ENCODE measurements around the gene SLC7A1.

Gene SLC7A1

DNA sequence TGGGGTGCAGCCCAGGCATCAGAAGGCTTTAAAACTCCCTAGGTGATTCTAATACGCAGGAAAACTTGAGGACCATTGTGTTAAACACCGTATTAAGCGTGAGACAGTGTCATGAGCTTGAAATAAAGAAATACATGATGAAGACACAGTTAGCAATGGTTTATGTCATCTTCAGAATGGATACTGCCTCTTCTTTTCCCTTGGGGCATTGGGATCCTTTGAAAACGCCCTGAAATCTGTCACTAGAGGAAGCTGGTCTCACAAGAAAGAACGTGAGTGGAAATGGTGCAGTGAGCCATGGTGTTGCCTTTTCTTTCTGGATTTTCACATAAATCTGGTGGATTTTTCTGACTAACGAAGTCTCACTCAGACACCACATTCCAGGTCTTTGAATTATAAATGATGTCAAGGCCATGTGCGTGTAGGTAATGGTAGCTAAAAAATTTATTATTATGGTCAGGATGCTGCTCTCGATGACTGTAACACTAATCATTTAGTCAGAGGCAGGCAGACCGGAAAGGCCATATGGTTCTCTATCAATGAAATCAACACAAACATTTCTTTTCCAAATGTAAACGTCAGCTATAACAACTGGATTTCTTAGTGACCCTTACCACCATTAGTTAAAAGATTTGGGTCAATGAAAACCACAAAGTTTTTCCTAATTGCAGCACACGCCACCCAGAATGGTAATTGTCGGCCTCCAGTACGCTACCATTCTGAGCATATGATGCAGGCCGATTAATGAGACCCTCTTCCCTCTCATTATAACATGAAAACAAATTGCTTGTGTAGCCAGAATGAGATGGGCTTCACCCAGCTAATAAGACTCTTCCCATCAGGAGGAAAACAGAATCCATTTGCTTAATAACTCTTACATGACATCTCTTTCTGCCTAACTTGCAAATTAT lies 105.6 kb downstream of the SLC7A1 start:
- DNase-seq (ENCODE audit: low read depth) = no peak

DNA sequence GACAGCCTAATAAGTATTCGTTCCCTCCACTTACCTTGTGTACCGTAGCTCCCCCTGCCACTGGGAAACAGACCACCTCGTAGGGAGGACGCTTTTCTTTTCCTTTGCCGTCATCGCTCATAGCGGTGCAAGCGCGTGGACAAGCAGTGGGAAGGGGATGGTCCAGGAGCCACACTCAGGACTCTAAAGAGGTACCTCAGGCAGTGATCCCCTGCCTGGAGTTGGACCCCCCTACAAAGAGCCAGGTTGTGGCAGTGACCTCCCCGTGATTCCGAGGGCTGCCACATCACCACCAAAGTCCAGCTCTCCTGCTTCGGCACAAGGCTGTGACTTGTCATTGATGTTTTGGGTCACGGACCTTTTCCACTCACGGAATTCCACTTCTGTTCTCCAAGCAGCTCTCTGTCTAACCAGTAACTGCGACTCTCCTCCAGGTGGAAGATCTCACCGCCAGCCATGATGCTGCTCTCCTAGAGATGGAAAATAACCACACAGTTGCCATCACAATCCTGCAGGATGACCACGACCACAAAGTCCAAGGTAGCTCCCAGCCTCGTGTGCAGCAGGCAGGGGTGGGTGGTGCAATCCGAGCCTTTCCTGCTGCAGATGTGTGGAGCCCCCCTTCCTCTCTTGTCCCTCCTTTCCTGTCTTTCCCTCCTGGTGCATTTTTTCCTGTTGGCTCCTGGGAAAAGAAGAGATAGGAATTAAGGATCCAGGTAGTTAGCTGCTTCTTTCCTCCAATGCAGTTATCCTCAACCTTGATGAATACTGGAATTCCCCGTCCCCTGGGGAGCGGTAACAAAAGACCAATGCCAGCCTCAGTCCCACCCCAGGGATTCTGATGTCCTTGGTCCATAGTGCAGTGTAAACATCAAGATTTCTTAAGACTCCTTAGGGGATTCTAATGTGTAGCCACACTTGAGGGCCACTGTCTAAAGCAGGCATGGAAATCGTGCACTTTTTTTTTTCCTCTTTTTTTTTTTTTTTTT lies 107.7 kb downstream of the SLC7A1 start:
- no peak for DNase-seq (ENCODE audit: low read depth)

DNA sequence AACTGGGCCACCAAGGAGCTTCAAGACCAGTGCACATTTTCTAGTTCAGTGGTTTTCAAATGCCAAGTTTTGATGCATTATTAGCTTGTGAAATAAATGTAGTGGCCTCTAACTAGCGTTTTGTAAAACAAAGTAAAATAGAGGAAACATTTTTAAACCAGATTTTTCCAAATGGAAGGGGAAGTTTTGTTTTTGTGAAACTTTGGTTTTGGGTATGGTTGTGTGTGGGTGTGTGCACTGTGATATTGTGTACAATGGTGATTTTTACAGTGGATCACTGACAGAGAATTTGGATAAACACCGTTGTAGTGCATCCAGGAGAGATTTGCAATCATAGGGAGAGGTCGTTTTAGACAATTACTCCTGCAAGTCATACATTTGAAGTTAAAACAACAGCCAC lies 108.9 kb downstream of the SLC7A1 start:
- no peak for DNase-seq (ENCODE audit: low read depth)

DNA sequence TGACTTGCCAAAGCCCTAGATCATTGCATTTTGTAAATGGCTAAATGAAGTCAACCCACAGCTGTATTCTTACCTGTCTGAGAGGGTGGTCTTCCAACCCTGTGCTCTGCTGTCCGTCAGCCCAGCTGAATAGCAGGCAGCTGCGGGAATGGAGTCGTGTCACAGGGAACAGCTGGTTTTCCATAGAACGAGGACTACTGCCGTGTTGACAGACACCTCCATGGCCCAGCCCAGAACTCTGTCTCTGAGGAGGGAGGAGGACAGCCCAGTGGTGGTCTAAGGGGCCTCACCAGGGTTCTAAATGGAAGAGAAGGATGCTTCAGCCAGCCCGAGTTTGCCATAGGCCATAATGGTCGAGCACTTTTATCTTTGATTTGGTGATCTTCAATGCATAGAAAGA lies 110.7 kb downstream of the SLC7A1 start:
- DNase-seq (ENCODE audit: low read depth) = no peak

DNA sequence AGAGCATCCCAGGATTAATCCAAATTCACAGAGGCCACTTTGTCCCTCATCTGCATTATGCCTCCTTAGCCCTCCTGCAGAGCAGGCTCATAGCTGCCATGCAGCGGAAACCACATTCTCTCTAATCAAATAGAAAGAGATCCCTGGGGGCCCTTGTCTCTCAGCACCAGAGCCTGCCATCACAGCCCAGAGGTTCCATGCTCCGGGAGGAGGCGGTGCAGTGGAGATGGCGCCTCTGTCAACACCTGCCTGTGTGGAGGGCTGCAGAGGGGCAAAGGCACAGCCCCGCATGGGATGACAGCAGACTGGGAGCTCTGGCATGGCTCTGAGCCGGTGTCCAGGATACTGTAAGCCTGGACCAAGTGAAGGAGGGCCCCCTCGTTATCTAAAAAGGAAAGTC lies 111.3 kb downstream of the SLC7A1 start:
- DNase-seq (ENCODE audit: low read depth) = no peak

DNA sequence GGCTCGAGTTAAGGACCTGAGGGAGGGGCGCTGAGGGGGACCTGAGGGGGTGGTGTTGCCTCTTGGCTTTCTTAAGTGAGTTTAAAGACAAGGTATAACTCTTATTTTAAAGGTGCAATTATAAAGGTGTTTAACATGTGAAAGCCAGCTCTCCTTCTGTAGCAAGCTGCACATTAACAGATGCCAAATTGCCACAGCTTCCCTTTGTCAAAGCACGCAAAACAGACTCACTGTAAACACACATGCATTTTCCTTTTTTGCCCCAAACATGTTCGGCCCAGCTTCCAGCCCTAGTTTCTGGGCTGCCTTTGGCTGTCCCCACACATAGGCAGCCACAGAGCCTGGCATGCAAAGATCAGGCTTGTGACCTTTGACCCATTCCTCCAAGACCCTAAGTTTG lies 111.9 kb downstream of the SLC7A1 start:
- no peak for DNase-seq (ENCODE audit: low read depth)

DNA sequence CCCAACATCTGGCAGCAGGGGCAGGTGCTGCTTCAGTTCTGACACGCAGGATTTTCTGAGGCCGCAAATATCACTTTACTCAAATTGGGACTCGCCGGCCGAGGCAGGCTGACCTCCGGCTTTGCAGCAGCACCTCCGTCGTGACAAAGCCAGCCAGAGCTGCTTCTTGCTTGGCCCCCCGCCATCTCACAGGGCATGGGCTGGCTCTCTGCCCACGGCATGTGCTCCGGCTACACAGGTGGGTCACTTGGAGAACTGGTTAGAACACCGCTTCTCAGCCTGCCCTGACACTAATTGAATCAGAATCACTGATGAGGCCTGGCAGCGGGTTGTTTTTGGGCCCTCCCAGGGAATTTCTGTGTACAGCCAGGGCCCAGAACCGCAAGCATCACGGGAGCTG lies 112.3 kb downstream of the SLC7A1 start:
- no peak for DNase-seq (ENCODE audit: low read depth)

DNA sequence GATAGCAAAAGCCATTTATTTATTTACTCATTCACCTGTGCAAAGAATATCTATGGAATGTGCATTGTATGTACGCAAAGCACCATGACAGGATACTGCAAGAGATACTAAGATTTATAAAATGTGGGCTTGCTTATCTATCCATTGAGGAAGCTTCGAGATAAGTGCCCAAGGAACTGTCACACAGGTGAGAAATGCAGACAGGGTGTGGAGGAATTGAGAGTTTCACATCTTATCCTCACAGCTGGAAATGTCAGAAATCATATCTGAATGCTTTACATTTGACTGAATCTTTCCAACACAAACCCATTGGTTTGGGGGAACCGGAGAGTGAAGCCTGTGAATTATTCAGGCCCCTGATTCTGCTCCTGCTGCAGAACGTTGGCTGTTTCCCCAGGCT lies 113.0 kb downstream of the SLC7A1 start:
- no peak for DNase-seq (ENCODE audit: low read depth)

DNA sequence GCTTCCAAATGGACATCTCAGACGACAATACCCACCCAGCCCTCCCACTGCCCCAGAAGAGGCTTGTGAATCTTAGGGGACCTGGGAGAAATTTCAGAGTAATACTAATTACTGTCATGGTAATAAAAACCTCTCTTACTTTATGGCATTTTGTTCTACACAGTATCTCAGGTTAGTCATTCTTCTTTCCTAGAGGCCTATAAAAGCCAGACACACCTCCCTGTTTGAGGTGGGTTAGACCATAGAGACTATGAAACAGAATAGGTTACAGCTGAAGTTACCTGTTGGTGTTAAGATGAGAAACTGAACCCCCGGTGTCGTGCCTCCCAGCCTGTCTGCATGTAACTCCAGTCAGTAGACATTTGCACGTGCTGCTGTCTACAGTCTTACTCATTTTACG lies 113.9 kb downstream of the SLC7A1 start:
- DNase-seq (ENCODE audit: low read depth) = no peak

DNA sequence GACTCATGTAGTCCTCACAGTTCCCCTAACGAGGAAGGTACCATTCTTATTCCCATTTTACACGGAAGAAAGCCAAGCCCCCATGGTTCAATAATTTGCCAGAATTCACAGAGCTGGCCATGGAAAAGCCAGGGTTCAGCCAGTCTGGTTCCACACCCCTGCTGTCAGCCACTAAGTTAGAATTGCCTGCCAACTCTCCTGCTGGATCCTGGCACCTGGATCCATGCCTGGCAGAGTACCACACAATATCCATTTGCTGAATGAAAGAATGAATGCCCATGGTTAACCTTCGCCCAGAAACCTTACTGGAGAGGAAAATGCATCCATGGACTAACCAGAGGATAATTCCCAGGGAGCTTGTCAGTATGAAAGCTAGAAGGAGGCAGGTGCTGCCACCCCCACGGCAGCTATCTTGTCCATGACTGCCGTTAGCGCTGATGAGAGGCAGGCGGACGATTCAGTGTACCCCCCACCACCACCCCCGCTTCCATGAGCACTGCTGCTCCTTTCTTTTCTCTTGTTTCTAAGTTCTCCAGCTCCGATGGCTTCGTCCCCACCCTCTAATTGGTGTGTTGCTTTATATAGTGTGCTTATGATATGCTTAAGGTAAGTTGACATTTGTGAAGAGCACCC lies 114.5 kb downstream of the SLC7A1 start:
- no peak for DNase-seq (ENCODE audit: low read depth)

DNA sequence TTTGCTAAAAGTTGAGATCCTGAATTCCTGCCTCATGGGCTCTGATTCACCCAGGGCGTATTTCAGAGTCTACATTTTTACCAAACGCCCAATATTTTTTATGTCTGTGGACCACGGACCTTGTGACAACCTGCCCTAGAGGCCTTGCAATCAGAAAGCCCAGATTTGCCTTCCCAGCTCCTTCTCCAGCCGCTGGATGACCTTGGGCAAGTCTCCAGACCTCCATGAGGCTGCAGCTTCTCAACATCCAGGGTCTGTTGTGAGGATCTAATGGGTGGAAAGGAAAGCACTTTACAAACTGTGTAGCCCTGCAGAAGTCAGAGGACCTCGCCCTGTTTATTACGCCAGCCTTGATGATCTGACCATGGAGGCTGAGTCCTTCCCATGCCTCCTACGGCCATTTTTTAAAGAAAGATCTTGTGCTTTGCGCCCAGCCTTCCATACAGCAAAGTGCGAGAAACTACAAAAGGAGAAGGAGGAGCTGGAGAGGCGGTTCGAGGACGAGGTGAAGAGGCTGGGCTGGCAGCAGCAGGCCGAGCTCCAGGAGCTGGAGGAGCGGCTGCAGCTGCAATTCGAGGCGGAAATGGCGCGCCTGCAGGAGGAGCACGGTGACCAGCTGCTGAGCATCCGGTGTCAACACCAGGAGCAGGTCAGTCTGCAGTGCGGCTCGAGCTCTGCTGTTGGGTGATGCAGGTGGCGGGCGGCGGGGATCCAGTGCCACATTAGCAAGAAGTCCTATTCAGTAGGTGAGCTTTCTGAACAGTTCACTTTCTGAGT lies 115.6 kb downstream of the SLC7A1 start:
- no peak for DNase-seq (ENCODE audit: low read depth)

DNA sequence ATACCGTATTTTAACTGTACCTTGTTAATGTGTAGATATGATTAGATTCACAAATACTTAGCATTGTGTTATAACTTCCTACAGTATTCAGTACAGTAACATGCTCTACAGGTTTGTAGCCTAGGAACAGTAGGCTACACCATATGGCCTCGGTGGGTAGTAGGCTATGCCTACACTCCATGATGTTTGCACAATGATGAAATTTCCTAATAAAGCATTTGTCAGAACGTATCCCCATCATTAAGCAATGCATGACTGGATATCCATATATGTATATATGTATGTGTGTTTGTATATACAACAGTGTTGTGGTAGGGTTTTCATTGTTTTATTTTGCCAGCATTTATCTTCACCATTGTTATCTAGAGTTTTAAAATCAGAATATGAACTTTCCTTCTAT lies 119.4 kb downstream of the SLC7A1 start:
- DNase-seq (ENCODE audit: low read depth) = no peak

DNA sequence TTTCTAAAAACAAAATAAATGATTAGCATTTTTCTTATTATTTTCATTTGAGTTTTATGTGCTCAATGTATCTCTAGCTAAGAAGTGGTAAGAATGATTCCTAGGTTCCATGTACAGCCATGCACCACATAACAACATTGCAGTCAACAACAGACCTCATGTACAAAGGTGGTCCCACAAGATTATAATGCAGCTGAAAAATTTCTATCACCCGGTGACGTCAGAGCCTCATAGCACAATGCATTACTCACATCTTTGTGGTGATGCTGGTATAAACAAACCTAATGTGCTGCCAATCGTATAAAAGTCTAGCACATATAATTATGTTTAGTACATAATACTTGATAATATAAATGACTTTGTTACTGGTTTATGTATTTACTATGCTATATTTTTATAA lies 120.5 kb downstream of the SLC7A1 start:
- DNase-seq (ENCODE audit: low read depth) = no peak

DNA sequence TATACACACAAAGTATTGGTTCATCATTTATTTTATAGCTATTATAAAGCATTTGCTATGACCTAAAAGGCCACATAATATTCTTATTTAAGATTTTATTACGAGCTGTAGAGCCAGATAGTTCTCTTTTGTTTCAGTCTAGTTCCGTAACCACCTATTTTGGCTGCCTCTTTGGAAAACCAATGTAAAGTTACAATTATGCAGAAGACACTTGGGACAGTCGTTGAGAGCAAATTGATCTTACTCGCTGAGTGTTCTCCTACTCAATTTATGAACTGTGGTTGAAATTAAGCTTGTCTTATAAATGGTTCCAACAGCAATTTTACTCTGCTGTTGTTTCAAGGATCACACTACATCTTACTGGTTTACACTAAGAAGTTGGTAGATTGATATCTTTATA lies 122.3 kb downstream of the SLC7A1 start:
- DNase-seq (ENCODE audit: low read depth) = no peak

DNA sequence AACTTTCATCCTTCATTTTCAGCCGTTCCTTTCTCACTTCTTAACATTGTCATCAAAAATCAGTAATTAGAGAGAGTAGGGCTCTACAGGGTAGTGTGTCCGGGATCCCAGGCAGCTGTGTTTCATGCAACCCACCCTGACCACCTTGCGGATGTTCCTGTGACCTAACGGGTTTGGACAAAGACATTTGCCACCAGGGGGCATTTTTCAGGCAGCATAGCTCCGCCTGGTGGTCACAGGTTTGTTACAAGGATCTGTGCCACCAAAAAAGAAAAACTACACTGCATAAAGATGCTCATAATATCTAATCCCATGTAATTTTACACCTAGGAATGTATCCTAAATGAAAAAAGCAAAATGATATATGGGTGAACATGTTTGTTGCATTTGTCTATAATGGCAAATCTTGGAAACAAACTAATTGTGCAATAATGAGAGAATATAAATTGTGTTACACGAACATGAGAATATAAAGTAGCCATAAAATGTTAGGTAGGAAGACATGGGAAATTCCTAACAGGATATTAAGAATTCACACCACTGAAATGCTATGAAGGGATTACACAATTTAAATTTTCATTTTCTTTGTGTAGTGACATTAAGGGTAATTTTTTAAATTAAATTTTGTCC lies 123.0 kb downstream of the SLC7A1 start:
- DNase-seq (ENCODE audit: low read depth) = peak; percentile 32

DNA sequence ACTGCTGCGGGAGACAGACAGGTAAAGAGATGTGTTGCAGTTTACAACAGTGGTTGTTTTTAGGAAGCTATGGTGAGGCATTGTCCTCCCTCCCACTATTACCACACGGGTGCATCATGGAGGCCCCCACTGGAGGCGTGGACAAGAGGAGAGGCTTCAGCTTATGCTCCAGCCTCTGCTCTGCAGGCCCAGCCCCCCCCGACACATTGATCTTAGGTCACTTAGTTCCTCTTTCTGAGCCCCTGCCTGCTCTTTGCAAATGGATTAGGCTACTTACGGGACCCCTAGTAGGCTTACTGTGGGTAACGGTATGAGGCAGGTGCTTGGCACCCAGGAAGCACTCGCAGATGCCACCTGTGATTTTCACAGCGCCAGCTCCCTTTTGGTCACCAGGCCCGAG lies 123.9 kb downstream of the SLC7A1 start:
- DNase-seq (ENCODE audit: low read depth) = no peak

DNA sequence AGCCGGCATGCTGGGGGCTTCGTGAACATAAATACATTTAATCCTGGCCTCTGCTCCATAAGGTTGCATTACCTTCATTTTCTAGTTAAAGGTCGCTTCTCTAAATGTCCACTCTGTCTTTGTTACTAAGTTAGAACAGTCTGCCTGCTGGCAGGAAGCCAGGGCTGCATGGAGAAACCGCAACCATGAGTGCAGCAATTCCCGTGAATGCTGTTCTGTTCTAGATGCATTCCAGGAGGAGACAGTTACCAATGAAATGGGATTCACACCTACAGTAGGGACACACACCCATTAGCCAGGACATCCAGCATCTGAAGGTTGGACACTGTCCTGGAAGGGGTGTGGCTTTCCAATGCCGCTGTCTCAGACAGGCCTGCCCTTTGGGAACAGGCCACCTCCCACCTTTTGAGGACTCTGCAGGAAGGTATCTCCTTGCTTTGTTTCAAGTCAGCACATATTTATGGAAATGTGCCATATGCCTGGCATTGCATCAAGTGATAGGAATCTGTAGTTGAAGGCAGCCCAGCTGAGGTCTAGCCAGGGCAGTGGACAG lies 129.7 kb downstream of the SLC7A1 start:
- no peak for DNase-seq (ENCODE audit: low read depth)

DNA sequence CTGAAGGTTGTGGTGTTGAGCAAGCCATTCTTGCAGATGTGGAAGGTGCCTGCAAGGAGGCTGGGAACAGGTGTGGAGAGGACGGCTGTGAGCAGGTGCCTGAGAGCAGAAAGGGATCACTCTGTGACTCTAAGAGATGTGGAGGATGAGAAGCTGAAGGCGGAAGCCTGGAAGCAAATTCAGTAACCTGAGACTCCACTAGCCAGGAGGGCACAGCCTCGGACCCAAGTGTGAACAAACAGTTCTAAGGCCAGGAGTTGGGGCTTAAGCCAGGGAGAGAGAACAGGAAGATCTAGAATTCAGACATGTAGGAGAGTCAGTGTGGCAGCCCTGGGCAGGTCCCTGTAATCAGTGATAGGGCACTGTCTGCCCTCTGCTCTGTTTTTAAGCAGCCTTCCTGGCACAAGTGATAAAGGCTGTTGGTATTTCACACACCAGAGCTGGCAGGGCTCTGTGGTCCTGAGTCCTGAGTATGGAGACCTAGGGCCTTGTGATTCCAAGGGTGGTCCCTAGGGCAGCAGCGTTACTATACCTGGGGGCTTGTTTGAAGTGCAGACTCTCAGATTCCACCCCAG lies 131.3 kb downstream of the SLC7A1 start:
- no peak for DNase-seq (ENCODE audit: low read depth)

DNA sequence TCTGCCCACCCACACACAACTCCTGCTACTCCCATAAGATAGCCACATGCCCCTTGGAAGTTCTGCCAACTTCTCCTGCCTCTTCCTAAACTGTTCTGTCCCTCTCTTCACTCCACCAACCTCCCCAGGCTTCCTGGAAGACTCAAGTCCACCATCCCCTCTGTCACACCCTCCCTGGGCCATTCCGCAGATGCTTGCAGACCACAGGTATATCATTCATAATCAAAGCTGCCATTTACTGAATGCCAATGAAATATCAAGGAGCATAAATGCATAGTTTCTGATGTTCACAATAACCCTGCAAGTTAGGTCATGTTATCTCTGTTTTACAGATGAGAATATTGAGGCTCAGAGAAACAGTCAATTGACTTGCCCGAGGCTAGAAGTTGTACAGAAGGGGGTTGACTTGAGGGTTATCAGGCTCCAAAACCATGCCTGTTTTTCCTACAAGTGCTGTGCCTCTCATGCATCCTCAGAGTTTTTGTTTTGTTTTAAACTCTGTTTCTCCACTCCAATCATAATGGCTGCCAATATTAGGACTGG lies 135.6 kb downstream of the SLC7A1 start:
- no peak for DNase-seq (ENCODE audit: low read depth)

Measured in CMK (cell line).